ENCODE measurements around the gene MAD1L1.
"Not testable (repeated sequence)": the region's sequence is repeated elsewhere in the genome, so short reads cannot be mapped to it uniquely, and the experiment has no call there.

The MAD1L1 gene

GRCh38 chr7:1941464-1942242, 291.1 kb downstream of the MAD1L1 start:
- DNase-seq (ENCODE audit: low spot score): no peak

GRCh38 chr7:1940863-1941262, 291.9 kb downstream of the MAD1L1 start:
- no peak for DNase-seq (ENCODE audit: low spot score)

GRCh38 chr7:1940402-1940786, 292.4 kb downstream of the MAD1L1 start:
- peak; percentile 51 for DNase-seq (ENCODE audit: low spot score)

GRCh38 chr7:1939434-1940401, 293.0 kb downstream of the MAD1L1 start:
- DNase-seq (ENCODE audit: low spot score): no peak

GRCh38 chr7:1938788-1939433, 293.8 kb downstream of the MAD1L1 start:
- no peak for DNase-seq (ENCODE audit: low spot score)

GRCh38 chr7:1937252-1937605, 295.5 kb downstream of the MAD1L1 start:
- no peak for DNase-seq (ENCODE audit: low spot score)

- no peak for DNase-seq (ENCODE audit: low spot score)
Observed at GRCh38 chr7:1936531-1937251, 296.1 kb downstream of the MAD1L1 start.

- no peak for DNase-seq (ENCODE audit: low spot score)
Observed at GRCh38 chr7:1936006-1936310, 296.8 kb downstream of the MAD1L1 start.

GRCh38 chr7:1935176-1936005, 297.4 kb downstream of the MAD1L1 start:
- no peak for DNase-seq (ENCODE audit: low spot score)

GRCh38 chr7:1934756-1935155, 298.0 kb downstream of the MAD1L1 start:
- no peak for DNase-seq (ENCODE audit: low spot score)

- DNase-seq (ENCODE audit: low spot score): no peak
Observed at GRCh38 chr7:1934017-1934416, 298.7 kb downstream of the MAD1L1 start.

GRCh38 chr7:1933066-1933750, 299.5 kb downstream of the MAD1L1 start:
- DNase-seq (ENCODE audit: low spot score): no peak

- DNase-seq (ENCODE audit: low spot score): no peak
Observed at GRCh38 chr7:1931951-1932270, 300.8 kb downstream of the MAD1L1 start.

GRCh38 chr7:1931256-1931950, 301.3 kb downstream of the MAD1L1 start:
- DNase-seq (ENCODE audit: low spot score): no peak

GRCh38 chr7:1930381-1931065, 302.2 kb downstream of the MAD1L1 start:
- no peak for DNase-seq (ENCODE audit: low spot score)

- DNase-seq (ENCODE audit: low spot score): not testable (repeated sequence)
Observed at GRCh38 chr7:1929349-1929925, 303.3 kb downstream of the MAD1L1 start.

GRCh38 chr7:1928645-1929348, 303.9 kb downstream of the MAD1L1 start:
- no peak for DNase-seq (ENCODE audit: low spot score)

GRCh38 chr7:1927937-1928644, 304.7 kb downstream of the MAD1L1 start:
- no peak for DNase-seq (ENCODE audit: low spot score)
